22Rv1 (cell line): Measurements from ENCODE around the gene PRMT7.

Source experiments
- H3K27ac ChIP-seq: fragments of 450-650 bp; 2 replicates; pipeline ENCODE4 v1.5.1; 2017
- CTCF ChIP-seq: fragments of 450-650 bp; IDR thresholded peaks from 2 replicates; pipeline ENCODE4 v1.5.1; 2017; ENCODE audit warnings: mild to moderate bottlenecking
- ZFX ChIP-seq: fragments of 450-650 bp; IDR thresholded peaks from 2 replicates; pipeline ENCODE4 v1.6.1; 2017; ENCODE audit warnings: antibody characterized with exemption, borderline replicate concordance

The PRMT7 gene

GRCh38 chr16:68319185-68319908 is 8.5 kb downstream of the PRMT7 start:
- TF ChIP-seq ZFX (no peak), CTCF (no peak)
- H3K27ac ChIP-seq, result no peak overlapping the region

DNA sequence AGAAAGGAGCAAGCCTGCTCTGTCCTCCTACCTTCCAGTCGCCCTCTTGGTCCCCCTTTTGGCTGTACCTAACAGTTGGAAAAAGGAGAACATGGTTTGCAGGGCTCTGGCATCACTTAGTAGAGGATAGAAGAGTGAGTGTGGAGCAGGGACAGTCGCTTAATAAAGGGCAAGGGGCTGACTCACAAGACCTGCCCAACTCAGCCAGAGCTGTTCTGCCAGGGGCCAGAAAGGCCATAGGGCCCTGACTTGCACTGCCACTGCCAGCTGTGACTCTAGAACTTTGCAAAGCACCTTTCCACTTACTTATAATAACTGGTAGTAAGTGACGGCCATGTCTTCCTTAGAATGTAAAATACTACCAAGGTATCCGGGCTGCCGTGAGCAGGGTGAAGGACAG is 13.5 kb downstream of the PRMT7 start:
- no peak overlapping the region for H3K27ac ChIP-seq
- no peak for TF ChIP-seq CTCF
- TF ChIP-seq ZFX, result no peak

DNA sequence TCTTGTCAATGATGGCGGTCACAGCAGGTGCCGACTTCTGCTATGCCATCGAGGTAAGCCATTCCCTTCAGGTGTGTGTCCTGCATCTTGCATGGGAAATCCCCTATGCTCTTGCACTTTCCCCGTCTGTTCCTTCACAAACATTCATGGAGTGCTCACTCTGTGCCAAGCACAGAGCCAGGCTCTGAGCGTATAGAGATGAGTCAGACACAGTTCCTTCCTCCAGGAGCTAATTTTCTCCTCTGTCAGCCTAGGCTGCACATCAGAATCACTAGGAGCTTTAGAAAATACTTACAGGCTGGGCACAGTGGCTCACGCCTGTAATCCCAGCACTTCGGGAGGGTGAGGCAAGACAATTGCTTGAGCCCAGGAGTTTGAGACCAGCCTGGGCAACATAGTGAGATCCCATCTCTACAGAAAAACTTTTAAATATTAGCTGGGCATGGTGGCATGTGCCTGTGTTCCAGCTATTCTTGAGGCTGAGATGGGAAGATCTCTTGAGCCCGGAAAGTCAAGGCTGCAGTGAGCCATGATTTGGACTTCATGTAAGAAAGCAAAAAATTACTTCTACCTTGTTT is 14.1 kb downstream of the PRMT7 start:
- TF ChIP-seq ZFX (no peak), CTCF (no peak)

GRCh38 chr16:68328151-68328859 is 17.5 kb downstream of the PRMT7 start:
- TF ChIP-seq ZFX (no peak), CTCF (peak; percentile 87)
- peak overlapping the region; percentile 66 for H3K27ac ChIP-seq

More for the DNA sequence above, 14.1 kb downstream of the PRMT7 start:
- H3K27ac ChIP-seq, result no peak overlapping the region

DNA sequence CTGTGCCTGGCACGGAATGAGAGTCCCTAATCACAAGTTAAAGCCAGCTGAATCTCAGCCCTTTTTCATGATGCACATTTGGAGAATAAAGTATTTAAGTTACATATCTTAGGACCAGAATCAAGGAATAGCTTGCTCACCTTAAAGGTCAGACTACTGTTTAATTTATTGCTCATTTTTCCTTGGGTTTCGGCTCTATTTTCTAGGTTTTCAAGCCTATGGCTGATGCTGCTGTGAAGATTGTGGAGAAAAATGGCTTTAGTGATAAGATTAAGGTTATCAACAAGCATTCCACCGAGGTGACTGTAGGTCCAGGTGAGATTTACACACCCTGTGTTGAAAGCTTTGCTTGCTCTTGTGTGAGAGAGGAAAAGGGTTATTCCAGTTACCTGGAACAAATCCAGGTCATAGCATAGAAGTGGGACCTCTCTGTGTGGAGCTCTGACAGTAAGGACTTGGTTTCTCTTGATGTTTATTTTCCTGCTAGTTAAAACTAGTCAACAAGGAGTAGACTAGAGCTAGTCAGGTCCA is 18.1 kb downstream of the PRMT7 start:
- H3K27ac ChIP-seq, result peak overlapping the region; percentile 66
- TF ChIP-seq CTCF, result peak; percentile 55
- no peak for TF ChIP-seq ZFX

GRCh38 chr16:68331879-68332410 is 21.1 kb downstream of the PRMT7 start:
- no peak overlapping the region for H3K27ac ChIP-seq
- TF ChIP-seq CTCF (no peak), ZFX (no peak)
